ENCODE data around the gene GPR35.
"Not testable (repeated sequence)": the region's sequence is repeated elsewhere in the genome, so short reads cannot be mapped to it uniquely, and the experiment has no call there.

The GPR35 gene

DNA sequence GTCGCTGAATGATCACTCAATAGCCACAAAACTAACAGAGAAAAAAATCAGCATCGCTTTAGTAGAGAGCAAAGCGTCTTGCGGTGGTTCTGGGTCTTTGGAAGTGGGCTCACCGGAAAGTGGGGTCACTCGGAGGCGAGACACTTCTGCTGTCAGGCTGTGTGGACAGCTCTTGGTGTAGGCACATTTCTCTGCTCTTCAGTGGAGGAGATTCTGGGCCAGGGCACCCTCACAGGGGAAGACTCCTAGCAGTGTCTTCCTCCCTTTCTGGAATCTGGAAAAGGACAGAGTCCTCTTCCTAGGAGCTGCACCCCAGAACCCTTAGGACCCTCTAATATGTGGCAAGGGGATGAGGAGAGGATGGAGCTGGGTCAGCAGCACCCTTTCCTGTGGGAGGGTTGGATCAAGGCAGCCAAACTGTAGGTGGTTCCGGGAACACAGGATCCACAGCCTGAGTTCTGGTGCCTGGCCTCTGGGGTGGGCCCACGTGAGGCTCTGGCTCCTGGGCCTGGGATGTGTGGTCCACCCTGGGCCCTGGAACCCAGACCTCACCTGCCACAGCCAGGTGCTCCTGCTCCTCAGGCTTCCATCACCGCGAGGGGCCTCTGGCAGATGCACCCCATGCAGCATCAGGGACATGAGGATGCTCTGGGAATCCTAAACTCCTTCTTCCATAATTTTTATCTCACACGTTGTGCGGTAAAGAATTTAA is 25.1 kb downstream of the GPR35 start:
- no peak for DNase-seq (ENCODE audit: extremely low read depth in 1 of 2, low read depth in 1 of 2)

- no peak for DNase-seq (ENCODE audit: extremely low read depth in 1 of 2, low read depth in 1 of 2)
Observed at GRCh38 chr2:240651185-240651584, 25.9 kb downstream of the GPR35 start.

DNA sequence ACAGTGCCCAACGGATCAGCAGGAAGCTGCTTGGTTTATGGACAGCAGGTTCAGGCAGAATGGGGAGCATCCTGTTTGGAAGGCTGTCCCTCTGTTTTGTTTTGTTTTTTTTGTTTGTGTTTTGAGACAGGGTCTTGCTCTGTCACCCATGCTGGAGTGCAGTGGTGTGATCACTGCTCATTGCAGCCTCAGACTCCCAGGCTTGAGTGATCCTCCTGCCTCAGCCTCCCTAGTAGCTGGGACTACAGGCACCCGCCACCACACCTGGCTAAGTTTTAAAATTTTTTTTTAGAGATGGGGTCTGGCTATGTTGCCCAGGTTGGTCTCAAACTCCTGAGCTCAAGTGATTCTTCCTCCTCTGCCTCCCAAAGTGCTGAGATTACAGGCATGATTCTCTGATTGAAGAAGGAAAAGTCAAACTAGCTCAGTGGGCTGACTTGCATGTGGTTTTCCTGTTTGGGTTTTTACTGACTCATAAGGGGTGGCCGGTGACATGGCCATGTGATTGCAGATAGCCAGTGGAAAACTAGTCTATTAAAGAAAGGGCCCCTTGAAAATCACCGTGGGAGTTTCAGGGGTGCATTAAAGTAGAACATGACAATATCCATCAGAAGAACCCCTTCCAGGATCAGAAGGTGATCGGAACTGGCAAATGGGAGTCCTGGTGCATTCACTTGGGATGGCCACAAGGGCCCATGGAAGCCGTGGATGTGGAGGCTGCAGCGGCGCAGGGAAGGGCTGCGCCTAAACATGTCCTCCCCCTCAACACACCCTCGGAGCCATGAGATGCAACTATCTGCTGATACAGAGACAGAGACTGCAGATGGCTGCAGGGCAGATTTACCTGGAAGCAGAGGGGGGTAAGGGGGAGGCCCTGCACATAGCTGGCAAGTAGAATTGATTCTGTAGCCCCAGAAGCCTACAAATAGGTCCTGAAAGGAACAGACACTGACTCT is 30.9 kb downstream of the GPR35 start:
- DNase-seq (ENCODE audit: extremely low read depth in 1 of 2, low read depth in 1 of 2): no peak

GRCh38 chr2:240659883-240660282 is 34.6 kb downstream of the GPR35 start:
- DNase-seq (ENCODE audit: extremely low read depth in 1 of 2, low read depth in 1 of 2): not testable (repeated sequence)

GRCh38 chr2:240662681-240663080 is 37.4 kb downstream of the GPR35 start:
- no peak for DNase-seq (ENCODE audit: extremely low read depth in 1 of 2, low read depth in 1 of 2)

DNA sequence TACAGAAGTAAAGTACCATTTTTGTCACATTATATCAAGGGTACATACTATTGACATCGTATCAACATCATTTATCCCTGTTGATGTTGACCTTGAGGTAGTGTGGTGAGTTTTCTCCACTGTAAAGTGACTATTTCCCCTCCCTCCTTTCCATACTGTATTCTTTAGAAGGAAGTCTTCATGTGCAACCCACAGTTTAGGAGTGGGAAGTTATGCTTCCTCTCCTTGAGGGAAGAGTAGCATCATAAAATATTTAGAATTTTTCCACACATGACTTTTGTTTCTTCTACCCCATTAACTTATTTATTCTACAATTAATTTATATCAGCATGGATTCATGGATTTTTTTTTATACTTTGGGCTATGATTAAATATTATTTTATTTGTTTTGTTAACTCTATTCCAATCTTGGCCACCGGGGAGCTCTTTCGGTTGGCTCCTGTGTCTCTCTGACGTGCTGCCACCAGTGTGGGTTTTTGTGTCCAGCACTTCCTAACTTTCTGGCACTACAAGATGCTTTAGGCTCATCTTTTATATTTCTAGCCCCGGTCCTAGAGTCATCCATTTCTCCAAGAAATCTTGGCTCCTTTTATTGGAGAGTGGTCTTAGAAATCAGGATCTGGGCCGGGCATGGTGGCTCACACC is 38.4 kb downstream of the GPR35 start:
- DNase-seq (ENCODE audit: extremely low read depth in 1 of 2, low read depth in 1 of 2): no peak

- DNase-seq (ENCODE audit: extremely low read depth in 1 of 2, low read depth in 1 of 2): no peak
Observed at GRCh38 chr2:240664622-240665021, 39.3 kb downstream of the GPR35 start.

DNA sequence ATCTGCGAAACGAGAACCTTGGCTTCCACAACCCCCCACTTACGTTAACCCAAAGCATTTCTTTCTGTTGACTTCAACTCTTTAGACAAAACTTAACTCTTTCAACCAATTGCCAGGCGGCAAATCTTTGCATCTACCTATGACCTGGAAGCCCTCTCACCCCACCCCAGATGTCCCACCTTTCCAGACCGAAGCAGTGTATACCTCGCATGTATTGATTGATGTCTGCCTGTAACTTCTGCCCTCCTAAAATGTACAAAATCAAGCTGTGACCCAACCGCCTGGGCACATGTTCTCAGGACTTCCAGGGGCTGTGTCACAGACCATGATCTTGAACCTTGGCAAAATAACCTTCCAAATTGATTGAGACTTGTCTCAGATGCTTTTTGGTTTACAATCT is 45.1 kb downstream of the GPR35 start:
- DNase-seq (ENCODE audit: extremely low read depth in 1 of 2, low read depth in 1 of 2): no peak

DNA sequence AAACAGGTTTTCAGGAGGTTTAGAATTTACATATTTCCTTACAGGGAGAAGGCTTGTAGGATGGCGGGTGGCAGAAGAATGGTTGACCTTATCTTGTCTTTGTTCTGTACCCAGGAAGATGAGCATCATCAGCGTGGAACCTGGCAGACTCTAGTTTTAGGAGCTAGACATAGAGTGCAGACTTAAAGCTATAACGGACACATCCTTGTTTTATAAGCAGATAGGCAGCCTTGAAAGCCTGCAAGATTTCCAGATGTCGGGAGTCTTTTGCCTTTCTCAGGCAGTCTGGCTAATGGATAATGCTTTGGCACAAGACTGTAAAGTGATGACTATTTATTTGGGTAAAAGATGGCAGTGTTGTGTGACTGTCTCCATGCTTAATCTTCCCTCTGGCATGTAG is 45.7 kb downstream of the GPR35 start:
- DNase-seq (ENCODE audit: extremely low read depth in 1 of 2, low read depth in 1 of 2): no peak

DNA sequence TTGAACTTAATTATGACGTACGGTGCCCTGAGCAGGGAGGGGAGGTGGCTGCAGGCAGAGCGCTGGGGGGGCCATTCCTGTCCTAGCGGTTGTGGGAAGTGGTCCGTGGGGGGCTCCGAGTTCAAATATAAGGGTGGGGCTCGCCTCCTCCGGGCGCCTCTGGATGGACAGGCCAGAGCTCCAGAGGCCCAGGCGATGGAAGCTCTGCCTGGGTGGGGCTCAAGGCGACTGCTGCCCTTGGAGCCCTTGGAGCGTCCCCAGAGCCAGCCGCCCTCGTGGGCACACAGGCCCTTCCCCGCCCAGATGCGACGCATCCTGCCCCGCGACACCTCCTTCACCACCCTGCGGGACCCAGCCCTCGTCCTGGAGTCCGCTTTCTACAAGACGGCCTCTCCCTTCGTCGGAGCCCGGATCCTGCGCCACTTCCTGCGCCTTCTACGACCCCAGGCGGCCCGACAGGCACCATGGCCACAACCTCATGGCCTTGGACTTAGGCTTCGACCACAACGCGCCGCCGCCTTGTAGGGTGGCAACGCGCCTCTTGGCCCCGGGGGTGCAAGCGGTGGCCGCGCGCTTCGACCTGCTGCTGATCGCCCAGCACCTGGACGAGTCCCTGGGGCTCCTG is 46.9 kb downstream of the GPR35 start:
- no peak for DNase-seq (ENCODE audit: extremely low read depth in 1 of 2, low read depth in 1 of 2)

GRCh38 chr2:240672701-240673190 is 47.5 kb downstream of the GPR35 start:
- no peak for DNase-seq (ENCODE audit: extremely low read depth in 1 of 2, low read depth in 1 of 2)

DNA sequence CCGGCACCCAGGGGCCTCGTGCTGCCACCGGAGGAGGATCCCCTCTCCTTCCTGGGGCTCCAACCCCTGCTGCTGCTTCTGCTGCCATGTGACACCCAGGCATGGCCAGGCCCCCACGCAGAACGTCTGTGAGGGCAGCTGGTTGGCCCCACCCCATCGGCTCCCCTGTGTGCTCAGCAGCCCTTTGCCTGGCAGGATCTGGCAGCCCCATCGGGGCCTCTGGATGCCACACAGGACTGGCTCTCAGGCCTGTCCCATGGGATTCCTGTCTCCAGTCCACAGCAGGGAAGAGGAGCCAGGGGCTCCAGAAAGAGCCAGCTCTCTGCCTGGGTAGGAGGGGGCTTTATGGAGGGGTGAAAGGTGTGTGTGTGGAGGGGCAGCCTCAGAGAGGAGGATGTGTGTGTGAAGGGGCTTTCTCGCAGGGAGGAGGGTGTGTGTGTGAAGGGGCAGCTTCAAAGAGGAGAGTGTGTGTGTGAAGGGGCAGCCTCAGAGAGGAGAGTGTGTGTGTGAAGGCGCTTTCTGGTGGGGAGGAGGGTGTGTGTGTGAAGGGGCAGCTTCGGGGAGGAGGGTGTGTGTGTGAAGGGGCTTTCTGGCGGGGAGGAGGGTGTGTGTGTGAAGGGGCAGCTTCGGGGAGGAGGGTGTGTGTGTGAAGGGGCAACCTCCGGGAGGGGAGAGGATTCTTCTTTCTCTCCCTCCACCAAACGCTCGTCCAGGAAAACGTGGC is 49.3 kb downstream of the GPR35 start:
- not testable (repeated sequence) for DNase-seq (ENCODE audit: extremely low read depth in 1 of 2, low read depth in 1 of 2)

DNA sequence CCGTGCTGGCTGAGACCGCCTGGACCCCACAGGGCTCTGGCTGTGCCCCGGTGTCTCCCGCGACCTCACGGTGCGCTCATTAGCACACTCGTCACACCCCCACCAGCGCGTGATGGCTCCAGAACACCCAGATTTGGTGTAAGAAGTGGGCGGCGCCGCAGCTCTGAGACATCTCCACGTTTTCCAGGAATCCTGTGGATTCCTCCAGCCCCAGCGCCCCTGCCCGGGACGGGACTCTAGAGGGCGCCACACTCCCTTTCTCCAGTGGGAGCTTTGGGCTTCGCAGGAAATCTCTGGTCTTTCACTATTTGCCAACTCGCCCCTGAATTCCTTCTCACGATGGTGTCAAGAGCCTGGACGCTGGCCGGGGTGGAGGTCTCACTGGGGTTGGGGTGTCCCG is 50.1 kb downstream of the GPR35 start:
- DNase-seq (ENCODE audit: extremely low read depth in 1 of 2, low read depth in 1 of 2): not testable (repeated sequence)

GRCh38 chr2:240678043-240678442 is 52.8 kb downstream of the GPR35 start:
- not testable (repeated sequence) for DNase-seq (ENCODE audit: extremely low read depth in 1 of 2, low read depth in 1 of 2)

DNA sequence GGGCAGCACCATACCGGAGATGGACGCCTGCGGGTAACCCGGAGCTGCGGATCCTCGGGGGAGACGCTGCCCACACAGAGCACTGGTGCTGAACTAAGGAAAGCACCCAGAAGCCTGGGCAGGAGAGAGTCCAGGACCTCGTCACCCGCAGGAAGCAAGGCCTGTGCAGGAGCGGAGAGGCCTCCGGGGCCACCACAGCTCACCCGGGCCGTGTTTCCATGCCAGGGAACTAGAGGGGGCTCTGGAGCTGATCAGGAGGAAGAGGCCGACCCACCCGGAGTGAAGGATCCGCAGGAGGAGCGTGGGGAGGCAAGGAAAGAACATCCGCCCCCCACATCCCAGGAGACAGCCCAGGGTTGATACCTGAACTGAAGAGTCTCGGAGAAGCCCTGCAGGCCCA is 53.6 kb downstream of the GPR35 start:
- not testable (repeated sequence) for DNase-seq (ENCODE audit: extremely low read depth in 1 of 2, low read depth in 1 of 2)

DNA sequence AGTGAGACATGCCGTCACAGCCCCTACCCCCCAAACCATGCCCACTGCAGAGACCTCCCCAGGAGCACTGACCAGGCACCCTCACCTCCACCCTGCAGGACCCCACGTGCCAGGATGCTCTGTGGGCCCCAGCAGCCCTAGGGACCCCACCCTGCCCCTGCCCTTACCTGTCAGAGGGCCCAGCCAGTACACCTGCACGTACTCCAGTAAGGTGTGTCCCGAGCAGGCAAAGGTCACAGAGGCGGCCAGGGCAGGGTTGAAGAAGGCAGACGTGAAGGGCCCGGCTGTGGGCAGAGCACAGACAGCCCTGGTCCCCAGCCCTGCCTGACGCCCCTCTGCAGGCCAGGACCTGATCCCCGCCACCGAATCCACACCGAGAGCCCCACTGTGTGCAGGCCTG is 54.9 kb downstream of the GPR35 start:
- not testable (repeated sequence) for DNase-seq (ENCODE audit: extremely low read depth in 1 of 2, low read depth in 1 of 2)

Data from activated CD8-positive, alpha-beta memory T cell treated with anti-CD3 and anti-CD28 coated beads for 1 hour (primary cell).